Right lobe of liver (tissue), 4 donors: ENCODE results near the gene LSM5.

Experiments
- CTCF ChIP-seq, 4 donors: fragments of 200-600 bp in 3 of 4; fragments of 450-650 bp in 1 of 4; IDR thresholded peaks; one replicate each; pipeline versions ENCODE4 v1.5.1 to v1.8.0; 2016 to 2022; ENCODE audit warnings: antibody characterized with exemption in 4 of 4, mild to moderate bottlenecking in 2 of 4
- POLR2A ChIP-seq: fragments of 450-650 bp; IDR thresholded peaks from one replicate; pipeline ENCODE4 v1.6.1; 2017; ENCODE audit warnings: antibody characterized with exemption, mild to moderate bottlenecking
- donor health status: DM: no; HTN: no; CAD: no.
- donor health status: DM: no; HTN: no; CAD: no.
- donor health status: DM: no; HTN: yes; CAD: no.

GRCh38 chr7:32531402-32531801 lies 41.2 kb upstream of the LSM5 start:
- TF ChIP-seq POLR2A: no peak
- no peak for TF ChIP-seq CTCF (IDR thresholded peaks at IDR 0.05)
